A549 (cell line): ENCODE measurements around the gene TBRG4. TPM values are rescaled to one million over a fixed set of nuclear protein-coding genes. Genes with fewer than 3 reads are reported as not detected.

Experiments used
- ATAC-seq, 2 experiments: fragments of 200-7000 bp in 1 of 2; fragments of >200 bp in 1 of 2; cut with Nextera tagmentation in 1 of 2; cut with Tn5 transposase in 1 of 2; 3 replicates each; pipeline versions ENCODE4 v1.8.0 to v1.9.1; 2018 to 2020; ENCODE audit warnings: mild to moderate bottlenecking in 1 of 2, moderate library complexity in 1 of 2
- CTCF ChIA-PET: fragments of 300-600 bp; sonication (Branson Sonifier 250); formaldehyde crosslinking; extraction: SDS; loops from one replicate; lab custom pipeline; 2021; ENCODE audit warnings: antibody characterized with exemption, inconsistent platforms; lab: Yijun Ruan, JAX
- POLR2A ChIA-PET: fragments of 350-600 bp; formaldehyde crosslinking; extraction: SDS; loops from one replicate; lab custom pipeline; 2021; ENCODE audit warnings: antibody characterized with exemption, inconsistent platforms; lab: Yijun Ruan, JAX
- DNase-seq, 2 experiments: peaks; one replicate each; pipeline versions ENCODE4 v3.0.0 to v3.0.0-alpha.2; 2011 to 2016; ENCODE audit warnings: low read depth in 1 of 2, low spot score in 1 of 2
- FAIRE-seq: peaks from 2 replicates; lab custom pipeline; 2011; peaks lifted over from hg19 to GRCh38; lab: Jason Lieb, UNC
- H3K27ac ChIP-seq, 2 experiments: fragments of >200 bp; sonication (Bioruptor Twin); formaldehyde crosslinking; 3 replicates each; pipeline ENCODE4 v1.5.1; 2016 to 2017
- H3K4me1 ChIP-seq: fragments of >200 bp; sonication (Bioruptor Twin); formaldehyde crosslinking; 3 replicates; pipeline ENCODE4 v1.6.1; 2016
- H3K4me2 ChIP-seq: fragments of >200 bp; sonication (Bioruptor Twin); formaldehyde crosslinking; 3 replicates; pipeline ENCODE4 v1.6.1; 2016
- H3K4me3 ChIP-seq: fragments of >200 bp; sonication (Bioruptor Twin); formaldehyde crosslinking; 3 replicates; pipeline ENCODE4 v1.5.1; 2016
- H3K9me3 ChIP-seq: fragments of >200 bp; sonication (Bioruptor Twin); formaldehyde crosslinking; 3 replicates; pipeline ENCODE4 v1.6.1; 2016
- ATOH8 ChIP-seq: fragments of 250-450 bp; sonication (Bioruptor Pico); IDR thresholded peaks from 2 replicates; pipeline ENCODE4 v1.5.0; 2020; ENCODE audit warnings: low read depth, mild to moderate bottlenecking, moderate library complexity
- CBX2 ChIP-seq: fragments of 200-600 bp; sonication (generic); IDR thresholded peaks from 2 replicates; pipeline ENCODE4 v1.6.1; 2016; ENCODE audit warnings: low read depth, mild to moderate bottlenecking, borderline replicate concordance
- CBX8 ChIP-seq: fragments of 200-600 bp; sonication (generic); IDR thresholded peaks from 2 replicates; pipeline ENCODE4 v1.6.1; 2016
- CHD4 ChIP-seq: fragments of 200-600 bp; sonication (generic); IDR thresholded peaks from 2 replicates; pipeline ENCODE4 v1.6.1; 2016; ENCODE audit warnings: antibody characterized with exemption, mild to moderate bottlenecking, borderline replicate concordance
- EHF ChIP-seq: fragments of 250-450 bp; sonication (Bioruptor Pico); IDR thresholded peaks from 2 replicates; pipeline ENCODE4 v1.5.0; 2020; ENCODE audit warnings: mild to moderate bottlenecking
- FOSL2 ChIP-seq, 2 experiments: fragments of 450-650 bp in 1 of 2; fragments of >200 bp in 1 of 2; sonication (Bioruptor Twin) in 1 of 2; formaldehyde crosslinking; IDR thresholded peaks; 2 replicates each; pipeline versions ENCODE4 v1.5.0 to v1.6.1; 2016 to 2020; ENCODE audit warnings: mild to moderate bottlenecking in 1 of 2, moderate library complexity in 1 of 2
- GATA3 ChIP-seq: IDR thresholded peaks from 2 replicates; pipeline ENCODE4 v1.6.1; 2012; ENCODE audit warnings: borderline replicate concordance
- HES2 ChIP-seq: fragments of >200 bp; sonication (Bioruptor Twin); formaldehyde crosslinking; IDR thresholded peaks from 2 replicates; pipeline ENCODE4 v1.6.1; 2016
- HEYL ChIP-seq: fragments of 250-450 bp; sonication (Bioruptor Pico); IDR thresholded peaks from 2 replicates; pipeline ENCODE4 v1.8.0; 2021; ENCODE audit warnings: mild to moderate bottlenecking, moderate library complexity
- HMGXB4 ChIP-seq: fragments of 250-450 bp; sonication (Bioruptor Pico); IDR thresholded peaks from 2 replicates; pipeline ENCODE4 v1.5.0; 2021; ENCODE audit warnings: mild to moderate bottlenecking, moderate library complexity, borderline replicate concordance
- HOXB13 ChIP-seq: fragments of 250-450 bp; sonication (Bioruptor Pico); IDR thresholded peaks from 2 replicates; pipeline ENCODE4 v1.5.0; 2020; ENCODE audit warnings: low read depth, mild to moderate bottlenecking, moderate library complexity
- JUNB ChIP-seq: fragments of >200 bp; sonication (Bioruptor Twin); formaldehyde crosslinking; IDR thresholded peaks from 2 replicates; pipeline ENCODE4 v1.6.1; 2016
- KDM5A ChIP-seq: fragments of 200-600 bp; sonication (generic); IDR thresholded peaks from 2 replicates; pipeline ENCODE4 v1.6.1; 2016; ENCODE audit warnings: antibody characterized with exemption, mild to moderate bottlenecking
- MAX ChIP-seq: IDR thresholded peaks from 2 replicates; pipeline ENCODE4 v1.6.1; 2012
- MAZ ChIP-seq: fragments of 150-350 bp; IDR thresholded peaks from 2 replicates; pipeline ENCODE4 v1.6.1; 2014; ENCODE audit warnings: antibody characterized with exemption, low read depth, low read length, borderline replicate concordance
- NFE2L2 ChIP-seq: fragments of 150-350 bp; conservative IDR thresholded peaks from 2 replicates; pipeline ENCODE4 v1.6.1; 2014; ENCODE audit warnings: low read length
- POLR2AphosphoS2 ChIP-seq: conservative IDR thresholded peaks from 2 replicates; pipeline ENCODE4 v1.6.1; 2012; ENCODE audit warnings: low read length, improper control_type of control experiment, inconsistent platforms
- RFX5 ChIP-seq: fragments of 450-650 bp; IDR thresholded peaks from 2 replicates; pipeline ENCODE4 v1.7.1; 2014; ENCODE audit warnings: antibody characterized with exemption, mild to moderate bottlenecking, moderate library complexity
- TFCP2L1 ChIP-seq: fragments of 250-450 bp; sonication (Bioruptor Pico); IDR thresholded peaks from 2 replicates; pipeline ENCODE4 v1.5.0; 2021; ENCODE audit warnings: mild to moderate bottlenecking
- ZSCAN20 ChIP-seq: fragments of 250-450 bp; sonication (Bioruptor Pico); IDR thresholded peaks from 2 replicates; pipeline ENCODE4 v1.8.0; 2022; ENCODE audit warnings: mild to moderate bottlenecking, moderate library complexity
- WGBS: methylation state at CpG from one replicate; pipeline ENCODE4 v1.1.6; 2017; ENCODE audit errors: missing lambda C conversion rate; 5-methylcytosine and 5-hydroxymethylcytosine counted together
- polyA plus RNA-seq, 4 experiments: library from polyadenylated mRNA; depleted of rRNA in 3 of 4; stranded (reverse); fragments of >200 nt; fragmentation: RNase III in 1 of 4; extraction: RNeasy Plus Mini Kit Qiagen cat#74134 plus additional on column Dnase treatment in 1 of 4; gene quantifications; 2 replicates in 3 of 4; 3 replicates in 1 of 4; pipeline ENCODE4 v1.2.3, GENCODE V29; 2011 to 2017

The TBRG4 gene
- polyA plus RNA-seq, 2 of the 4 experiments (the other 2 are of a cell fraction) = 88.8 to 100 TPM

- Histone ChIP-seq H3K4me1 (peaks cover 4% of the 10 kb centered on the region; the same call in 1 of the 3 replicates), H3K9me3 (no peaks in the 10 kb centered on the region), H3K27ac (no peak overlapping the region), H3K4me3 (no peak overlapping the region), H3K4me2 (no peak overlapping the region)
- ChIA-PET POLR2A (no interaction called here), CTCF (interaction anchor here (1.0 kb wide), 1 partner anchor 11 kb away, joined by 3 read pairs; no protein-coding TSS in a partner anchor)
- DNase-seq (no peak), FAIRE-seq (no peak), ATAC-seq (no peak)
- TF ChIP-seq HEYL (CRISPR knock-in tag) (no peak), FOSL2 (IDR thresholded peaks at IDR 0.05) (no peak), FOSL2 (CRISPR knock-in tag; IDR thresholded peaks at IDR 0.05) (no peak), MAZ (no peak), CBX8 (no peak), TFCP2L1 (CRISPR knock-in tag) (no peak), EHF (no peak), HOXB13 (no peak), HMGXB4 (no peak), GATA3 (no peak), NFE2L2 (no peak), CHD4 (no peak), RFX5 (no peak), JUNB (no peak), MAX (no peak), KDM5A (no peak), CBX2 (no peak)
- 83% methylated on average over 8 of the region's 8 CpGs for WGBS
Measured at GRCh38 chr7:45078125-45078681, 33.3 kb downstream of the TBRG4 start.

GRCh38 chr7:45077579-45077978, 33.9 kb downstream of the TBRG4 start:
- WGBS = 95% methylated on average over 9 of the region's 9 CpGs

More at GRCh38 chr7:45077579-45077978, 33.9 kb downstream of the TBRG4 start:
- ChIA-PET CTCF (interaction anchor here (1.0 kb wide), 1 partner anchor 12 kb away, joined by 3 read pairs; no protein-coding TSS in a partner anchor), POLR2A (no interaction called here)
- no peak for ATAC-seq
- H3K4me2 ChIP-seq = no peak overlapping the region
- H3K4me1 ChIP-seq = peaks cover 4% of the 10 kb centered on the region; the same call in 1 of the 3 replicates
- no peak for DNase-seq
- H3K9me3 ChIP-seq = no peaks in the 10 kb centered on the region
- no peak for FAIRE-seq
- no peak overlapping the region for H3K4me3 ChIP-seq
- H3K27ac ChIP-seq = no peak overlapping the region
- TF ChIP-seq ZSCAN20 (CRISPR knock-in tag) = no peak
- TF ChIP-seq HMGXB4 = no peak
- TF ChIP-seq MAX = no peak
- TF ChIP-seq HES2 = no peak
- TF ChIP-seq ATOH8 = no peak
- TF ChIP-seq POLR2AphosphoS2 = no peak
- TF ChIP-seq, all 56 proteins: peak for 0
